Measurements from ENCODE around the gene CHURC1.
A peak's percentile ranks its signal among the peaks of the same experiment; 100 is the strongest.

CHURC1 gene

DNA sequence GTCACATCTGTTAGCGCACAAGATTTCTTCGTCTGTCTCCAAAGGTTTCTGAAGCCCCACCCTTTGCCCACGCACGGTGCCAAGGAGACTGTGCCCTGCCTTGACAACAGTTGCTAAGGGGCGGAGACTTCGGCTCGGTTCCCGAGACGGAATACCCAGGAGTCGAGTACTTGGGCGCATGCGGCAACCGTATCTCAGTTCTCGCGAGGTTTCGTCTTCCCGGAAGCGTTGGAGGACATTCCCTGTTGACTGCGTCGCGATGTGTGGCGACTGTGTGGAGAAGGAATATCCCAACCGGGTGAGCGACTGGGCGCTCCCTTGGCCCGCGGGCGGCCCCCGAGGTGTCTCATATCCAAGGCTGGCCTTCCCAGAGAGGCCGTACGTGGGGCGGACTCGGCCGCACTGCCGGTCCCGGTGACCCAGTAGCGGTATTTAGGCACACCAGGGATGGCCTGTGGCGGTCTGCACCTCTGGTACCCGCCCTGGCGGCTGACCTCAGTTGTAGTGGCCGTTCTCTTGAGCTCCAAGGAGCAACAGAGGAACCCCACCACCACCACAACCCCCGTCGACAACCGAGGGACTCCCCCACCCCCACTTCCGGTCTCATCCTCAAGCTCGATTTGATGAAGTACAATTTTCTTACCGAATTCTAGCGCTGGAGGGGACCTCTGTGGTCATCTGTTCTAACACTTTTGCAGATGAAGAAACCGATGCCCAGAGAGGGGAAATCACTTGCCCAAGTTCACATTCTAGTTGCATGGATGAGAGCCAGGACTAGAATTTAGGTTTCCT, at the start of gene CHURC1:
Gene CHURC1 (plus strand): TSS at position 219 of the 792 bp plus-strand sequence. CDS start 41 bp downstream, at position 260.
- peak; percentile 98 for DNase-seq

DNA sequence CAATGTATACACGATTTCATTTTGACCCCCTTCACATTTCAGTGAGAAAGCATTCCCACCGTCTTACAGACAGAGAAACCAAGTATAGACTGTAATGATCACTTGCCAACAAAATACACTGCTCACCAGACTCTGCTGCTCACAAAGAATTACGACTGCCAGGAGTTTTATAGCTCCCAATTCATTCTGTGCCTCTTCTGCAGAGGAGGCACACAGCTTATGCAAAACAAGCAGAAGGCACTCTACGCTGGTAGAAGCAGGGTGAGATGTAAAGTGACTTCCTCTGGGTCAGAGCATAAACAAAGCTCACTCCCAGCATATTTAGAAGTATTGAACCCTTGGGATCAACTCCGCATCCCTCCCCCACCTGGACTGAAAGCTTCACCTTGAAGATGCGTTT, 49.1 kb upstream of the CHURC1 start:
- no peak for DNase-seq

DNA sequence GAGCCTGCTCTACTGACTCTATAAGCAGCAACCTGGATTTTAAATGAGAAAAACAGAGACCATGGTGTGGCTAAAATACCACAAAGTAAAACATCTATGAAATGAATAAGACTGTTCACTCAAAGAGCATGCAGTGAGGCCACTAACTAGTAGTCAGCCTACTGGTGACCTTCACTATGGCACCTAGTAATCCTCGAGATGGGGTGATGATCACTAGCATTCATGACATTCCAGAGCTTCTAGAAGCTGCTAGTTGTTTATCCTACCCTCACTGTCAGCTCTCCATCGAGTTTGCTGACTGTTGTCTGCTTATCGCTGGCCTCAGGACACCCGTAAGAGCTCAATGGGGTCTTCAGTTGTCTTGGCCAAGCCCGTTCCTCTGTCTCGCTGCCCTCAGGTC, 48.3 kb upstream of the CHURC1 start:
- no peak for DNase-seq

DNA sequence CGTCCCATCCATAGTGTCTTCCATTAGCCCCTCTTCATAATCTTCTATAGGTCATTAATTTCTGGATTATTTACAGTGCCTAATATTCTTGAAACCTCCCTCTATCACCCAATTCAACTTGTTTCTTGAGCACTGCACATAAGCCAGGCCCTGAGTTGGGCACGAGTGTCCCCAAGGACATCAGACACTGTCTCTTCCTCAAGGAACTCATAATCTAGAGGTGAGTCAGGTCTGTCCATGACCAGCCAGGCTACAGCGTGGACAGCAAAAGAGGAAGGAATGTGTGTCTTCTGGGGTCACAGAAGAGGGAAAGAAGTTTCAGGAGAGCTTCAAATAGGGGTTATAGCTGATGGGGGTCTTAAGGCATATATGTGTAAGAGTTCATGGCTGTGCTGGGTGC, 47.1 kb upstream of the CHURC1 start:
- no peak for DNase-seq

DNA sequence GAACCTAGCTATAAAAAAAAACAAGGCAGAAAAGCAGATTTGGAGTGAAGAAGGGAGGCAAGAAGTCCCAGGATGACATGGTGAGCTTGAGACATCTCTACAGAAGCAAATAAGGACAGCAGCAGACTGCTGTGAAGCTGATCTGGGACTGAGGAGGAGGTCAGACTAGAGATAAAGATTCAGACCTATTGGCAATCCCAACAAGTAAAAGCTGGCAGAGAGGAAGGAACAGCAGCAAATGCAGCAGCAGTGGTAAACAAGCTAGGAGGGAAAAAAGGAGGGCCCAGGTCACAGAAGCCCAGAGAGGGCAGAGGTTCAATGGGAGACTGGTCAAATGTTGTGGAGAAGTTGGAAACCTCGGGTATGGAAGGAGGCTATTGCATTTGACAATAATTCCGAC, 45.9 kb upstream of the CHURC1 start:
- DNase-seq, result no peak

DNA sequence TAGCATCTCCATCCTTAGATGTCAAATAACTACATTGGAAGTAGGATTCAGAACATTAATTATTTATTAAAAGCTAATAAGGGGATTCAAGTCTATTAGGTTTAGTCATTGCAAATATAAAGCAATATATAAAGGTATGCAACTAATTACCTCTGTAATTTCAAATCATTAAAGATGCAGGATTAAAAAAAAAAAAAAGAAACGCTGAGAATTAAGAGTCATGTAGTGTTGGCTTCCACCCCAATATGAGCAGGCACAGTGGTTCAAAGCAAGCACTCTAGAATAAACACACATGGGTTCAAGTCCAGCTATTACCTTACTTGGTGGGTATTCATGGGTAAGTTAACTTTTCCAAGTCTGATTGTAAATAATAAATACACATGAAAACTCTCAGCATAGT, 45.4 kb upstream of the CHURC1 start:
- DNase-seq, result no peak

DNA sequence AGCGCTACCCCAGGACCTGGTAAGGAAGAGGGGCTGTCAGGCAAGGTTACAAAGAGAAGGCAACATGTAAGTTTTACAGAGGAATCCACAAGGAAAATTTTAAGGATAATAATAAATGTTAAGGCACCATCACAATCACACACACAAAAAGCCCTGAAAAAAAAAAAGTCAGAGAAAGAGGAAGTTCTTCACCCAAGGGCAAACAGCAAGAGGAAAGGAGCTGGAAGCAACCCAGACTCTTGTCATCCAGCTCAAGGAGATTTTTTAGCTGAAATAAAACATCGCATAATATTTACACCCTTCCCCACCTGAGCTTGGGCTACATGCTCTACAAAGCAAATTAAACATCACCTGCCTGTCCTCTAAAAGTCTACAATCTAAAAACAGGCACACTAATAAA, 44.1 kb upstream of the CHURC1 start:
- no peak for DNase-seq

DNA sequence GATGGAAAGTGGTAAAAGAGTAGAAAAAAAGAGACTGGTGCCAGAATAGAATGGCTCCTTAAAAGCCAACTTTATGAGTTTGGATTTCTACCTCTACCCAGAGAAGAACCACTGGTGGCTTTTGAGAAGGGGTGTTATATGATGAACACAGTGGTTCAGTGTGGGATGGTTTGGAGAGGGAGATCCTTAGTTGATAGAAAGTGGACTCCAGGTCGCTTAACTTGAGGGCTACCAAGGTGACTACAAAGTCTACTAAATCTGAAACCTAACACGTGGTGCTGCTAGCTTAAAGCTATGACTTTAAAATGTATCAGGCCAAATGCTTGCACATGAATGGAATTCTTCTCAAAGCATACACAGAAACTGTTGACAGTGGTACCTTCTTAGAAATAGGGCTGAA, 42.9 kb upstream of the CHURC1 start:
- DNase-seq, result no peak

DNA sequence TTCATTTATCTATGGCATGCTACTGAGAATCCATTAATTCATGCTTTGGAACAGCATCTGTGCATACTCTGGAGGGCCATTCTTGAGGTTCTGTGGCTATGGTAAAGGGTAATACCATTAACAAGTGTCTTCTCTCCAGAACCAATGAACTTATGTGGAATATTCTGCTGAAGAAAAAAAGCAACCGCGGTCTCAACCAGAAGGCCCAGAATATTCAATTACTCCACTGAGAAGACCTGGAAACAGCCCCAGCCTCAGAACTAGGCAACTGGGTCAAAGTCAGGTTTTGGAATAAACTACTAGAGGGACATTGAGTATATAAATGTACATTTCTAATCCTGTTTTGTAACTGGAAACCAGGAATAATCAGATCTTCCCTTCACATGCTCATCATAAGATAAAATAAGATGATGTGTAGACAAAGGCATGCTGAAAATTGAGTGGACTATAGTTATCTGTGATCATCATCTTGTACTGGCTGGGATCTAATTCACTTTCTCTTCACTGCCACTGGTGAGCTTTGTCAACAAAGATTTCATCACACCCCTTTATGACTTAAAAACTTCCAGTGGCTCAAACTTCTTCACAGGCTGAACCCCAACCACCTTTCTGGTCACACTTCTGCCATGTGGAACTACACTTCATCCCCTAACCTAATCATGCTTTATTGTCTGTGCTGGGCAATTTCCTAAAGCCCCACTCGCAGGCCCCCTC, 40.6 kb upstream of the CHURC1 start:
- no peak for DNase-seq

DNA sequence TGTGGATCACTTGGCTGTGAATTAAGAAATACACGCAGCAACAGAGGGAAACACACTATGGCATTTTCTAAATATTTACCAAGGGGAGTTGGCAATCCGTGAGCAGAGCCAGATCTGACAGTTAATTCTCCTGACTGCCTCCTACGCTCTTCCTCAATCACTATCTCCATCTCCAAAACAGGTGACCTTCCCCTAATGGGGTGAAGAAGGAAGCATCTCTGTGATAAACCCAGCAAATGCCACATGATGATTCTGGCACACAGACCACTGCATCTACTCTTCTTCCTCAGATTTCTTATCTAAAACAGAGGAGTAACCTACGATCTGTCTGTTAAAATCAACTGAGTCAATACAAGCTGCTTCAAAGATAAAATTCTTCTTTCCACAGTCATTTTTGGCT, 38.9 kb upstream of the CHURC1 start:
- DNase-seq, result no peak

DNA sequence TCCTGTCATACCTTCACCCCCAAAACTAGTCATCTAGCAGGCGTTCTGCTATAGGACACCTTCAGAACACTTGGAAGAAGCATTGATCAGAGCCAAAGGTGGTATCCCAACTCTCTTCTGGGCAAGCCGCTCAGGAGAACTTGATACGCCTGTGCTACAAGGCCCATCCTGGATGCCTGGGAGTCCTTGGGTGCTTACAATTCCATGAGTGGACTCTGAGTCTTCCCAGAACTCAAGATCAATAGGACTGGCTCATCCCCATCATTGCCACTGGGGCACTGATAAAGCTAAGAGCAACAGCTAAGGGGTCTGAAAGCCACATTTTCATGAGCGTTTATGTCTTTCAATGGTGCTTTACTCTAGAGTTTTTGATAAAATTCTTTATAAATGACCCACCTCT, 36.4 kb upstream of the CHURC1 start:
- no peak for DNase-seq

DNA sequence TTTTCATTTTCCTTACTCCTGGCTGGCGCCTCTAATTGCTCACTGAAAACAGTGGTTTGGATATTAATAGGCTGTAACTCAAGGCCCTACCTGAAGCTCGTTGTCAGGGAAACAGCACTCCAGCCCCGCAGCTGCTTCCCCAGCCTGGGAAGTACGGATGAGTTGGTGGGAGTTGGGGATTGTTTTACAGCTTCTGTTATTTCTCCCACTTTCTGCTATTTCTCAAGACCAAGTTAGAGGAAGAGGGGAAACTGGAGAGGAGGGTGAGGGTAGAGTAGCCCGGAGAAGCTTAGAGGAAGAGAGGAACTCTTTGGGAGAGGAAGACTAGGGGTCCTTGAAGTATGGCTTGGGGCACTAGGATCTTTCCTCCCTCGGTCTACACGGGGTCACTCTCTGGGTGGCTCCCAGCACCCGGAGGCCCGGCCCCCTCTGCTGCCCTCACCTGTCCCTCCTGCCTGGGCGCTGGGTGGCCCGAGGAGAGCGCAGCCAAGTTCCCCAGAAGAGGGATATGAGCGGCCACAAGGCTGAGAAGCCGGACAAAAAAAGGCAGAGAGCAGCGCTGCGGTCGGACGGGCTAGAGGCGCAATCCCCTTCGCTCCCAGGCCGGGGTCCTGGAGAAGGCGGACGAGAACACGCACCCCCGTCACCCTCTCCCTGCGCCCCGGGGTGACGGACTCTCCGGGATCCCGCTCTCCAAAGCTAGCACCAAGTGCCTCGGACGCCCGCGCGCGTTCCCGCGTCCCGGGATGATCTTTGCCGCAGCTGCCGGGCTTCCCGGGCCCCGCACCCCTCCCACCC, 35.2 kb upstream of the CHURC1 start:
- peak; percentile 13 for DNase-seq

DNA sequence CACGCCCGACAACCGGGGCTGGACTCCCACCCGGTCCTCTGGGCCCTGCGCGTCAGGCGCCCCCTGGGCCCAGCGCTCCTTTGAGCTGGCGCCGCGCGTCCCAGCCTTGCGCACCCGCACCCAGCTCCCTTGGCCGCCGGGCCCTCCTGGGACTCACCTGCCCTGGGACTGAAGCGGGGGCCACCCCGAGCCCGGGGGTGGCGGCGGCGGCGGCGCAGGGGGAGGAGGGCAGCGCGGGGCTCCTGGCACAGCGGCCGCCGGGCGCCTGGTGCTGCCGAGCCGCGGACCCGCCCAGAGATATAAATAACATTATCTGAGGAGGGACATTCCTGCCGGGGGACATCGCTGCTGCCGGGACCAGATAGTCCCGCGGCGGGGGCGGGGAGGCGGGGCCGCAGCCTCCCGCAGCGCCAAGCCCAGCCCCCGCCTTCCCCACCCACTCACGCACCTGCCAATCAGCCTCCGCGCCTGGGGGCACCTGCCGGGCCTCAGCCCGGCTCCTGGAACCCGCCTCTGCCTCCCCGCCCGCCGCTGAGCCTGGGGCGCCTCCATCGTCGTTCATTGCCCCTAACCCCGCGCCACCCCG, 34.5 kb upstream of the CHURC1 start, which contains the start of gene SPTB:
Gene SPTB (minus strand): TSS at position 273 of the 586 bp plus-strand sequence. CDS start 56,813 bp downstream, outside the sequence.
- peak; percentile 65 for DNase-seq

DNA sequence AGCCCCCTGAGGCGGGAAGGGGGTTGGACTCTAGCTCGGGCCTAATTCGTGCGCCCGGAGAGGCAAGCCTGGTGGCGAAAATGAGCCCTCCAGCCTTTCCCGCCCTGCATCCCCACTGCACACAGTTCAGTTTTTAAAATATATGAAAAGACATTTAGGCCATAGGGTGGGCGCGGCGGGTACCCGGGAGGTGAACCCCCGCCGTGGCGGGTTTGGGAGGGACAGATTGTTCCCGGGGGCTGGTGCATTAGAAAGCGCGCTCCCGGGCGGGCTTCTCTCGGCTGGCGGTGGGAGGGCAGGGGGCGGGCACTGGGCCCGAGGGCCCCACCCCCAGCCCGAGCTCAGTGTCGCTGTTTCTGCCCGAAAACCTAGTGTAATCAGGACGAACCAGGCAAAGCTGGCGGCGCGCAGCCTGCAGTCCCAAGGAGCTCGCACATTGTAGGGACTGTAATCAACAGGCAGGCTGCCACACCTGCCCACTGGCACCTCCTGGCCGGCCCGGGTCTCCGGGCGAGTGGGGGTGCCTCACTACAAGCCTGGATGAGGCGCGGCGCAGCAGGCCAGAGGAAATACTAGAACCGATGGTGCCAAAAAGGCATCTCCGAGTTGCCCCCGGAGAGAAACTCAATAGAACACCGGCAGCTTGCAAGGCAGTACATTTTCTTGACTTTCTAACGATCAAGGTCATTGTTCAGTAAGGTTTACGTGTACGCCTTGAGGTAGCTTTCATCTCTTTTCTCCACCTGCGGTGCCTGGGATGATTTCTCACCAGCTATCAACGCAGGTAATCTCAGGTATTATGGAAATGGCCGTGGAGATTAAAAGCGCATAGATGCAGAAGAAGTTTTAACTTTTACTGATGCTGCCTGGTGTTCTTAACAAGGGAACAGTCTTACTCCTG, 33.8 kb upstream of the CHURC1 start:
- DNase-seq, result peak; percentile 75

DNA sequence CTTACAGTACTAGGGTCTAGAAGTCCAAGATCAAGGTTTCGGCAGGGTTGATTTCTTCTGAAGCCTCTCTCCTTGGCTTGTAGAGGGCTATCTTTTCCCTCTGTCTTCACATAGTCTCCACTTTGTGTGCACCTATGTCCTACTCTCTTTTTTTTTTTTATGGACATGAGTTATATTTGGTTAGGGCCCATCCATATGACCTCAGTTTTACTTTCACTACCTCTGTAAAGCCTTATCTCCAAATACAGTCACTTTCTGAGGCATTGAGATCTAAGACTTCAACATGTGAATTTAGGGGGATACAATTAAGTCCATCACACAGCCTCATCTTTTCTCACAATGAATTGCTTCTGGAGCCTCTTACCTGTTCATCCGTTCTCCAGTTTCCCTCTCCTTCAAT, 28.7 kb upstream of the CHURC1 start:
- no peak for DNase-seq

DNA sequence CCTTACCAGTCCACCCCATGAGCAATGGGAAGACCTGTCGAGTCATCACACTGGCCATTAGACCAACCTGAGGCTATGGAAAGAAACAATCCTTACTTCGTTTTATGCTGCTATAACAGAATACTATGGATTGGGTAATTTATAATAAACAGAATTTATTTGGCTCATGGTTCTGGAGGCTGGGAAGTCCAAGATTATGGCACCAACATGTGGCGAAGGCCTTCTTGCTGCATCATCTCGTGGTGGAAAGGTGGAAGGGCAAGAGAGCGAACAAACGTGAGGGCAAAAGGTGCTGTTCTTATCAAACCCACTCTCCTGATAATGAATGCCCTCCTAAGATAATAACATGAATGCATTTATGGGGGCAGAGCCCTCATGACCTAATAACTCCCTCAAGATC, 24.9 kb upstream of the CHURC1 start:
- DNase-seq, result no peak

DNA sequence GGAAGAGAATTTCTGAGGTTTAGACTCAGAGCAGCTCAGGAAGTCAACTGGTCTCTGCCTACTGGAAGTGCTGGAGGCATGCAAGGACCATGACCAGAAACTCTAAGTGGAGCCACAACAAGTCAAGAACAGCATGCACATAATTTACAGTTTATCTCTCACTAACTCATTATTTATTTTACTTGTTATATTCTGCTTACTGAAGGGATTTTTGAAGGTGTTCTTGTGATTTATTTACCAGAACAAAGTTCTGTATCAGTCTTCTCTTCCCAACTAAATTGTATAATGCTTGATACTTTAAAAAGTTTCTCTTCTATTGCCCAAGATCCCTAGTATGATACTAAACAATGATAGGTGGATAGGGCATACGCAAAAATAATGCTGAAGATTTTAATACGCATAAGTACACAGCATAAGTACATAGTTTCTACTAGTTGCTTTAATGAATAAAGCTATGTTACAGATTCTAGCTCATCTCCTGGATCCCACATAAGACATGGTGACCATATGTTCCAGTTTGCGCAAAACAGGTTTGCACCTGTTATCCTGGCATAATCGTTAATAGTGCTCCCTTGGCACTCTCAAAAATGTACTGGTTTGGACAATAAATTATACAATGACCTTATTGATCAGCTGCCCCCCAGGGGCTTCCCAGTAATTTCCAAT, 22.9 kb upstream of the CHURC1 start:
- peak; percentile 89 for DNase-seq

DNA sequence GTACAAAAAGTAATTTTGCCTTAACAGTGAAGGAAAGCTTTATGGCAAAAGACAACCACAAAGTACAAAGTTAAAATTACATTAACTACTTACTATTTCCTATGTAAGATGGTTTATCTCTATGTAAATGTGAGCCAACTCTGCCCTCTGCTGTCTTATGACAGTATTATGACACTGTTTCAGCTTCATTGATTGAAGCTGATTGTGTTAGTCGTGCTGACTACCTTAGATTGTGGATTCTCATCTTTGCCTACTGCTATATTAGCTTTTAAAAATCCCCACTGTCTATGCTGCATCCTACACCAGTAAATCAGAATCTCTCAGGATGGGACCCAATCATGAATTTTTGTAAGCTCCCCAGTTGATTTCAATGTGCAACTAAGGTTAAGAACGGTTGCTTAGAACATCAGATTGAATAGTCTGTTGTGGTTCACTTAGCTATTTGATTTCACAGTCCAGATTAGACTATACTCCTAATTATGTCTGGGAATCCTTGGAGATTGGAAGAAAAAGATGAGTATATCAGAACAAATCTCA, 22.3 kb upstream of the CHURC1 start:
- DNase-seq, result peak; percentile 89

DNA sequence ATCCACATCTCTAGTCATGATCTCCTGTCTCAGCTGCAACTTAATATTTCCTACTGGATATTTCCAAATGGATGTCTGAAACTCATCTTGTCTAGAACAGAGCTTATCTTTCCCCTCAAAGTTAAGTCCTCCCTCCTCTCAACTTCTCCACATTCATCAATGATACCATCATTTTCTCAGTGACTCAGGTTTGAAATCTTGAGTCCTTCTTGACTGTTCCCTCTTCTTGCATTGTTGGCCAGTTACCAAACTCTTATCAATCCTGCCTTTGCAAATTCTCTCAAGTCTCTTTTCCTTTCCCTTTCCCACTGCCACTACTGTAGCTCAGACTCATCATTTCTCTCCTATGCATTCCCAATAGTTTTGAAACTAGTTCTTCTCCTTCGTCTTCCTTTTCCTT, 14.3 kb upstream of the CHURC1 start:
- no peak for DNase-seq

DNA sequence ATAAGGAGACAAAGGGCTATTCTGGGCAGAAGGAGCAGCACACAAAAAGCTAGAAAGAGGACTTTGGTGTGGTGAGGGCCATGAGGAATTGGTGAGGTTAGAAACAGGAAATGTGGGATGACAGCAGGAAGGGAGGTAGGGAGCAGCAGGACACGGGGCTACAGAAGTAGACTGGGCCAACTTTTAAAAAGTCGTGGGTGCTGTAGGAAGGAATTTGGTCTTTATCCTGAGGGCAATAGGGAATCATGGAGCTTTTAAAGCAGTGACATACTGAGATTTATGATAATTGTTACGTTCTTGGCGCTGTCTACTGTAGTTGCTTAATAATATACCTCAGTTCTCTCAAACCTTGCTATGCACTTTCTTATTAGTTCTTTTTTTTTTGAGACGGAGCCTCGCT, 8.2 kb upstream of the CHURC1 start:
- DNase-seq, result no peak

DNA sequence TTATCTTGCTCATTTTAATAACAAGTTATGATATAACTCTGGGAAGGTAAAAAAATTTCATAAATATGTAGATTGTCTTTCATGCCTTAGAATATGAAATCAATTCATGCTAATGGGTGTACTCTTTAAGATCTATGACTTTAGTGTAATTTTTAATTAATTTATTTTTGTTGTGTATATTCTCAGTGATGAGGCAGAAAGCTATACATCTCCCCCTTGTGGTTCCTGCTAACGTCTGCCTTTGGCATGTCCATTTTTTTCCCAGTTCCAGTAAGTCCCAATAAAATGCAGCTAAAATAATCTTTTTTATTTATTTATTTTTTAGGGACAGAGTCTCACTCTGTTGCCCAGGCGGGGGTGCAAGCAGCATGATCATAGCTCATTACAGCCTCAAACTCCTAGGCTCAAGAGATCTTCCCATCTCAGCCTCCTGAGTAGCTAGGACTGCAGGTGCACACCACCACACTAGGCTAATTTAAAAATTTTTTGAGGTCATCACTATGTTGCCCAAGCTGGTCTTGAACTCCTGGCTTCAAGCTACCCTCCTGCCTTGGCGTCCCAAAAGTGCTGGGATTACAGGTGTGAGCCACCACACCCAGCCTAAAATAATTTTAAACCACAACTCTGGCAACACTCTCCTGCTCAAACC, 3.3 kb upstream of the CHURC1 start:
- DNase-seq, result peak; percentile 75

Measured in NCI-H1694 treated with DMSO at 0.1 percent for 48 hours (cell line).